HUES6 (cell line): ENCODE measurements around the gene ARID1B.

Experiments
- H3K27ac ChIP-seq: 2 replicates; pipeline ENCODE4 v1.7.0; 2013; ENCODE audit warnings: low read depth, mild to moderate bottlenecking, low read length, inconsistent platforms
- H3K27me3 ChIP-seq: 2 replicates; pipeline ENCODE4 v1.6.1; 2013; ENCODE audit warnings: low read length; ENCODE audit not compliant: control insufficient read depth, insufficient read depth
- H3K36me3 ChIP-seq: 2 replicates; pipeline ENCODE4 v1.6.1; 2013; ENCODE audit warnings: low read length; ENCODE audit not compliant: control insufficient read depth, insufficient read depth
- H3K4me1 ChIP-seq: 2 replicates; pipeline ENCODE4 v1.6.1; 2013; ENCODE audit warnings: low read length; ENCODE audit not compliant: control insufficient read depth, insufficient read depth
- H3K4me3 ChIP-seq: 2 replicates; pipeline ENCODE4 v1.5.1; 2013; ENCODE audit warnings: low read depth, low read length
- H3K9ac ChIP-seq: one replicate; pipeline ENCODE4 v1.6.1; 2013; ENCODE audit warnings: mild to moderate bottlenecking, low read length
- H3K9me3 ChIP-seq: 2 replicates; pipeline ENCODE4 v1.6.1; 2013; ENCODE audit warnings: low read depth, low read length; ENCODE audit not compliant: control insufficient read depth, insufficient read depth

The ARID1B gene

DNA sequence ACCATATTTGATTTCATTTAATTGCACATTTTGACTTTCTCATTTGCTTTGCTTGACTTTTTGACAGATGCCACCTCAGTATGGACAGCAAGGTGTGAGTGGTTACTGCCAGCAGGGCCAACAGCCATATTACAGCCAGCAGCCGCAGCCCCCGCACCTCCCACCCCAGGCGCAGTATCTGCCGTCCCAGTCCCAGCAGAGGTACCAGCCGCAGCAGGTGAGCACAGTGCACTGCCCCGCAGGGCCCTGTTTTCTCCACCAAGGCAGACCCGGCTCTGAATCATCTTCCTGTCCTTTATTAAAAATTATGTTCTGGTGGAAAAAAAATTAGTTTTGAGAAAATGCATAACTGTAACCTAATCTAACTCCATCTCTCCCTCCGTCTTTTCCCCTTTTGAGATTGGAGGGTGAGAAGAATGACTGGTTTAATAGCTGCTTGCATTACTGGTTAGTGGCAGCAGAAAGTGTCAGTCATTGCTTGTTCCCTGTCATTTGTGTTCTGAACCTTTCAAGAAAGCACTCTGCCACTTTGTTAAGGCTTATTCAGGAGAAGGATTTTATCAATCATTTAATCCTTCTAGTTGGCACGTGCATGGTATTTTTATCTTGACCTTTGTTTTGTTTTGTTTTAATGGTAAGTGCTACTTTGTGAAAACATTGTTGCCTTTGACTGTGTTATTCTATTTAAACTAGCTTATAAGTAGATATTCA is 124.3 kb downstream of the ARID1B start:
- Histone ChIP-seq H3K36me3 (no peaks in the 10 kb centered on the region), H3K27ac (no peak overlapping the region), H3K4me3 (no peak overlapping the region), H3K9ac (no peak overlapping the region), H3K4me1 (peaks cover 10% of the 10 kb centered on the region), H3K9me3 (no peaks in the 10 kb centered on the region), H3K27me3 (no peaks in the 10 kb centered on the region)

DNA sequence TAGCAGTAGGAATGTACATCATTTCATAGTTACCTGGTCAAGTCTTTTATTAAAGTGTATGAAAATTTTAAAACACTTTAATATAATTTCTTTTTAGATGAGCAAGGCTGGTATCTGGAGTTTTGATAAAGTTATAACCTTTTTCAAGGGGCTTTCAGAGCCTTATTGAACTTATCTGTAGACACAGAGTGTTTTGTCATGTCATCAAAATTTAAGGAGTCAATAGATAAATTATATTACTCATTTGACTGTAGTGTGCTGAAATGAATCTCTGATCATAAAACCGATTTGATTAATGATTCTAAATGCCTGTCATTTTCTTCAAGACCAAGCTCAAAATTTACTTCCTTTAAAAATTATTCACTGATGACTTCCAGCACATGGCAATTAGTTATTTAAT is 125.6 kb downstream of the ARID1B start:
- Histone ChIP-seq H3K4me1 (peaks cover 10% of the 10 kb centered on the region), H3K9ac (no peak overlapping the region), H3K9me3 (no peaks in the 10 kb centered on the region), H3K27ac (no peak overlapping the region), H3K36me3 (no peaks in the 10 kb centered on the region), H3K27me3 (no peaks in the 10 kb centered on the region), H3K4me3 (no peak overlapping the region)

DNA sequence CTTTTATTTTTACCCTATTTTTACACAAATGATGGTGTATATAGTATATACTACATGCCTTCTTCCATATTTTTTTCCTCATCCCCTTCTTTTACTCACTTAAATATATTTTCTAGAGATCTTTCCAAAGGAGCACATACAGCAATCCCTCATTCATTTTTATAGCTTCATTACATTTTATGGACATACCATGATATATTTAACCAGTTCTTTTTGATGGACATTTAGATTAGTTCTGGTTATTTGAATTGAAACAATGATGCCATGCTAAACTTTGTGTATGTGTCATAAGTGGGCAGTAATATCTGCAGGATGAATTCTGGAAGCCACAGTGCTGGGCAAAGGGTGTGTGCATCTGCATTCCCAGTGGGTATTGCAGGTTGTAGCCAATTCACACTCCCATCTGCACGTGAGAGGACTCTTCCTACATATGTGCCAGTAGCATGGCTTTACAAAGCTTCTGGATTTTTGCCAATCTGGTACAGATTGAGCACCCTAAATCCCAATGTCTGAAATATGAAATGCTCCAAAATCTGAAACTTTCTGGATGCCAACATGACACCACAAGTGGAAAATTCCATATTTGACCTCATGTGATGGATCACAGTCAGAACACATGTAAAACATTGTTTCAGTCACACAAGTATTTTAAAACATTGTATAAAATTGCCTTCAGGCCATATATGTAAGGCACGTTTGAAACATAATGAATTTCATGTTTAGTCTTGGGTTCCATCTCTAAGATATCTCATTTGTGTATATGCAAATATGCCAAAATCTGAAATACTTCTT is 127.2 kb downstream of the ARID1B start:
- Histone ChIP-seq H3K9ac (no peak overlapping the region), H3K9me3 (no peaks in the 10 kb centered on the region), H3K36me3 (no peaks in the 10 kb centered on the region), H3K4me3 (no peak overlapping the region), H3K27ac (no peak overlapping the region), H3K4me1 (peaks cover 1% of the 10 kb centered on the region; the same call in 1 of the 2 replicates), H3K27me3 (no peaks in the 10 kb centered on the region)

DNA sequence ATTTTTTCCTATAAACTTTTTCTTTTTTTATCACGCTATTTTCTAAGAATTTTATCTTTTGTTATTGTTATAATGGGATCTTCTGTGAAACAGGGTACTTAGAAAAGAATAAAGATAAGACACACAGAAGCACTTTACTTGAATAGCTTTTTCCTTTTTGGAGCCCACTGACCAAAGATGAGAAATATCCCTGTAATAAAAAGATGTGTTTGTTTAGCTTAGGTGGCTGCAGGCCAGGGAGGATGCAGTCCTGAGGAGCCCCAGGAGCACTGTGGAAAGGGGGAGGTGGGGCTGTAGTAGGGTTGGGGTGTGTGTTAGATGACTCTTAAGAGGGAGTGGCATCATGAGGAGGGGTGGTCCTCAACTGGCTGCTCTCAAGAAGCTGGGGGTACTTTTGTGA is 128.6 kb downstream of the ARID1B start:
- Histone ChIP-seq H3K9ac (no peak overlapping the region), H3K27ac (no peak overlapping the region), H3K4me3 (no peak overlapping the region), H3K9me3 (no peaks in the 10 kb centered on the region), H3K27me3 (no peaks in the 10 kb centered on the region), H3K36me3 (0 out of 2 replicates have a peak, but pooled peaks cover 3% of the 10 kb centered on the region), H3K4me1 (0 out of 2 replicates have a peak, but pooled peaks cover under 1% of the 10 kb centered on the region)

DNA sequence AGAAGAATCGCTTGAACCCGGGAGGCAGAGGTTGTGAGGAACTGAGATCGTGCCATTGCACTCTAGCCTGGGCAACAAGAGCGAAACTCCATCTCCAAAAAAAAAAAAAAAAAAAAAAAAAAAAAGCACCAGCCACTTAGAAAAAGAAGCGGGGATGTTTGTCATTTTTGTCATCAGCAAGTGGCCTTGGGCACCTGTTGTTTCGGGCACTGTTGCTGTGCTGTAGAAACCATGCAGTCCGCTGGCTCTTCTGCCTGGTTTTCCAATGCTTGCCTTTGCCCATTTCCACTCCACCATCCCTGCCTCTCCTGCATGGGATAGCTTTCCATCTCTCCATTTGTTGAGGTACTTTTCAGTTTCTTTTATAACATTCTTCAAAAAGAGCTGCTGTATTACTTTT is 129.3 kb downstream of the ARID1B start:
- H3K36me3 ChIP-seq: 0 out of 2 replicates have a peak, but pooled peaks cover 3% of the 10 kb centered on the region
- H3K27me3 ChIP-seq: no peaks in the 10 kb centered on the region
- no peak overlapping the region for H3K27ac ChIP-seq
- no peaks in the 10 kb centered on the region for H3K9me3 ChIP-seq
- peaks cover 4% of the 10 kb centered on the region; the same call in 1 of the 2 replicates for H3K4me1 ChIP-seq
- H3K9ac ChIP-seq: no peak overlapping the region
- H3K4me3 ChIP-seq: no peak overlapping the region

DNA sequence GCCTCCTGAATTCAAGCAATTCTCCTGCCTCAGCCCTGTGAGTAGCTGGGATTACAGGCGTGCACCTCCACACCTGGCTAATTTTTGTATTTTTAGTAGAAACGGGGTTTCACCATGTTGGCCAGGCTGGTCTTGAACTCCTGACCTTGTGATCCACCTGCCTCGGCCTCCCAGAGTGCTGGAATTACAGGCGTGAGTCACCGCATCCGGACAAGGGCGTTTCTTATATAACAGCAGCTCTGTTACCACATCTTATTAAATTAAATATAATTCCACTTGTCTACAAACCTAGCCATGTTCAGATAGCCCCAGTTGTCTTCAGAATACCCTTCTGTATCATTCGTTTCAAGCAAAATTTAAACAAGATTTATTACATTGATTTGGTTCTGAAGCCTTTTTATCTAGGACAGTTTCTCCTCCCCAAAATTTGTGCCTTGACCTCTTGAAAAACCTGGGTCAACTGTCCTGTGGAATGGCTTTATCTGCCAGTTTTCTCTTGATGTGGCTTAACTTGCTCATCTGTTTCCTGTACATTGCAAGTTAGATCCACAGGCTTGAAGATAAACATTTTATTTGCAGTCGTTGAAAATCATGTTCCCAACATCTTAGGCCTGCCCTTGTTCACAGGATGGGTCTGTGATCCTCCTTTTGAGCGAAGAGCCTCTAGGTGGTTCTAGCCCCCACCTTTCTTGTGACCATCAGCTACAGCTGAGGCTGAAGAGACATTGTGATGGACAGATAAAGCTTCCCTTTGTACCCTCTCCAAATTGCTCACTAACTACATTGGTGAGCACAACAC is 132.2 kb downstream of the ARID1B start:
- Histone ChIP-seq H3K27ac (no peak overlapping the region), H3K9me3 (no peaks in the 10 kb centered on the region), H3K9ac (no peak overlapping the region), H3K4me3 (no peak overlapping the region), H3K27me3 (no peaks in the 10 kb centered on the region), H3K4me1 (peaks cover 19% of the 10 kb centered on the region), H3K36me3 (0 out of 2 replicates have a peak, but pooled peaks cover 3% of the 10 kb centered on the region)

DNA sequence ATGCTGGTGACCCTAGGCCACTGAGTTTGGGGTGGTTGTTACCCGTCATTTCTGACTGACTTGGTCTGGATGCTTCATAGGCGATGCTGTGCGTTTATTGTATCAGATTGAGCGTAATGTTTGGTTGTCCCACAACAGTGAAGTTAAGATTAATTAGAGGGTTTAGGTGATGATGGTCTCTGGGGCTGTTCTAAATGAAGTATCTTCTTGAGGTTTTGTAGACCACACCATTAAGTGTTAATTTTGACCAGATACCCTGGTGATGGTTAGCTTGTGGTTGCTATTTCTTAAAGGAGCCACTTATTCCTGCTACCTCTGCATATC is 132.8 kb downstream of the ARID1B start:
- Histone ChIP-seq H3K27me3 (no peaks in the 10 kb centered on the region), H3K36me3 (0 out of 2 replicates have a peak, but pooled peaks cover 3% of the 10 kb centered on the region), H3K9ac (no peak overlapping the region), H3K9me3 (no peaks in the 10 kb centered on the region), H3K27ac (no peak overlapping the region), H3K4me1 (peaks cover 19% of the 10 kb centered on the region), H3K4me3 (no peak overlapping the region)

DNA sequence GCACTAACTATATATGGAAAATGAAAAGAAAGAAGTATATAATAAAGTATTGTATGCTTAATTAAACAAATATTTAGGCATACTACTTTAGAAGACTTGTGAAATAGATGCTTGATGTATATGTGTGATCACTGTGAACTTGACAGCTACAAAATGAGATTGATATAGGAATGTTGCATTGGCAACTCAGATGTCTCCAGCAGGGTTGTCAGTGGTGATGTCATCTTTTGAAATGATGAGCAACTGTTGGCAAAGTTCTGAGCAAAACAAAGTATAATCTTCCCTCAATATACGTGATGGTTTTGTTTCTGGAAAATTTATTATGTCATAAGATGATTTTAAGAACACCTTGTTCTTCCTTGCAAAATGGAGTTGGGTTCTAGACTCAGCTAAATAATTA is 133.8 kb downstream of the ARID1B start:
- Histone ChIP-seq H3K9me3 (no peaks in the 10 kb centered on the region), H3K4me1 (peaks cover 19% of the 10 kb centered on the region), H3K27me3 (no peaks in the 10 kb centered on the region), H3K9ac (no peak overlapping the region), H3K27ac (no peak overlapping the region), H3K36me3 (0 out of 2 replicates have a peak, but pooled peaks cover 3% of the 10 kb centered on the region), H3K4me3 (no peak overlapping the region)

DNA sequence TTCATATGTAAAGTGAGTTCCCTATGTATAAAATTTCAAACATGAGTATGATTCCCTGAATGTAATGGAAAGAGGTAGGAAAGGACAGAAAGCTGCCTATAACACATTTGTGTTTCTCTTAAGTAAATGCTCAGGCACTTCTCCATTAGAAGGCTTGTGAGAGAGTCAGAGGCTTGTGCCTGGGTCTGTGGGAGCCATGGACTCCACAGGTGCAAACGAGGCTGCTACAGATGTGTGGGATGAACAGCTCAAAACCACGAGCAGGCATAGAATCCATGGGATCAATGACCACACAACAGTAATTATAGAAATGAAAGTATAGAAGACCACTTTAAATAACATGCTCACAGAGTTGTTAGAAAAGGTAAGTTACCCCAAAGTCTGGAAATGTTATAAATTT is 134.4 kb downstream of the ARID1B start:
- Histone ChIP-seq H3K4me1 (peaks cover 22% of the 10 kb centered on the region), H3K9ac (no peak overlapping the region), H3K4me3 (no peak overlapping the region), H3K9me3 (no peaks in the 10 kb centered on the region), H3K36me3 (0 out of 2 replicates have a peak, but pooled peaks cover 3% of the 10 kb centered on the region), H3K27ac (no peak overlapping the region), H3K27me3 (no peaks in the 10 kb centered on the region)

DNA sequence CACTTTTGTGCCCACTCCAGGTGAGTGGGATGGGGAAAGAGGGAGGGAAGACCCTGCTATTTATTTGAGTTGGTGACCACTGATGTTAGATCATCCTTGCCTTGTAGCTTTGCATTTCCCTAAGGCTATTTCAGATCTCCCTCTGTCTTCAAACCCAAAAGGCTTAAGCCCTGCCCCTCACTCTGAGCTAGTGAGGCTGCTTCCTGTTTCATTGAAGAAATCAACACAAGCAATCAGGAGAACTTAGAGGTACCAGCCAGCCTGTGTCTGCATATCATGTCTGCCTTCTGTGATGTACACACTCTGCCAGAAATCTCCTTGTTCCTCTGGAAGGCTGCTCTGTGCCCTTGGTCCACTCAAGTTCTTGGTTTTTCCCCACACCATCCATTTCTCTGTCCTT is 135.3 kb downstream of the ARID1B start:
- no peak overlapping the region for H3K9ac ChIP-seq
- peaks cover 31% of the 10 kb centered on the region for H3K4me1 ChIP-seq
- H3K27ac ChIP-seq: no peak overlapping the region
- H3K4me3 ChIP-seq: no peak overlapping the region
- no peaks in the 10 kb centered on the region for H3K9me3 ChIP-seq
- H3K27me3 ChIP-seq: no peaks in the 10 kb centered on the region
- H3K36me3 ChIP-seq: 0 out of 2 replicates have a peak, but pooled peaks cover 3% of the 10 kb centered on the region
